ENCODE data around the gene GLCE. TPM values are rescaled to one million over a fixed set of nuclear protein-coding genes. Genes with fewer than 3 reads are reported as not detected.
"Not testable (repeated sequence)": the region's sequence is repeated elsewhere in the genome, so short reads cannot be mapped to it uniquely, and the experiment has no call there.

GLCE gene
- total RNA-seq, 4 donors from 2014 or later, result 11.6 to 20.3 (median 16.0) TPM

- Histone ChIP-seq H3K4me3 (no peak overlapping the region), H3K27ac (peak overlapping the region in 1 of 4 donors; percentile 64), H3K9me3 (no peaks in the 10 kb centered on the region), H3K36me3 (no peaks in the 10 kb centered on the region), H3K27me3 (no peaks in the 10 kb centered on the region), H3K4me1 (no peaks in the 10 kb centered on the region)
- 71% methylated on average over 6 to 7 of the region's 7 CpGs for WGBS, 2 donors
- TF ChIP-seq CTCF (IDR thresholded peaks at IDR 0.05), result no peak
- no peak for TF ChIP-seq POLR2A (IDR thresholded peaks at IDR 0.05)
- TF ChIP-seq EP300 (IDR thresholded peaks at IDR 0.05), result peak in 1 of 2 donors; percentile 48
- peak; percentile 29 to 54 for DNase-seq (ENCODE audit: low spot score in 2 of 2)
Measured at GRCh38 chr15:69290346-69291164, 130.1 kb downstream of the GLCE start.

GRCh38 chr15:69291651-69292050 lies 131.2 kb downstream of the GLCE start:
- H3K4me1 ChIP-seq; H3K4me3 ChIP-seq; H3K36me3 ChIP-seq; H3K27me3 ChIP-seq; H3K9me3 ChIP-seq; DNase-seq (ENCODE audit: low spot score in 2 of 2): not testable (repeated sequence)
- H3K27ac ChIP-seq, result peak overlapping the region in 1 of 4 donors; percentile 45
- WGBS, 2 donors, result 76 to 91% methylated on average over 7 to 10 of the region's 10 CpGs

- Histone ChIP-seq H3K9me3 (no peaks in the 10 kb centered on the region), H3K4me3 (no peak overlapping the region), H3K27me3 (peaks cover 0 to 15% of the 10 kb centered on the region in 2 donors), H3K36me3 (no peaks in the 10 kb centered on the region), H3K4me1 (no peaks in the 10 kb centered on the region), H3K27ac (no peak overlapping the region)
- TF ChIP-seq CTCF (IDR thresholded peaks at IDR 0.05) (no peak), EP300 (IDR thresholded peaks at IDR 0.05) (no peak), POLR2A (IDR thresholded peaks at IDR 0.05) (no peak)
- WGBS, 2 donors, result 83 to 89% methylated on average over 9 to 10 of the region's 10 CpGs
- DNase-seq (ENCODE audit: low spot score in 2 of 2), result no peak
Measured at GRCh38 chr15:69292826-69293420, 132.5 kb downstream of the GLCE start.

- 90 to 95% methylated on average over 11 of the region's 11 CpGs for WGBS, 2 donors
- Histone ChIP-seq H3K4me1 (peaks cover 0 to 8% (median under 1%) of the 10 kb centered on the region in 4 donors), H3K27me3 (peaks cover 0 to 24% of the 10 kb centered on the region in 2 donors), H3K9me3 (no peaks in the 10 kb centered on the region), H3K36me3 (no peaks in the 10 kb centered on the region), H3K27ac (no peak overlapping the region), H3K4me3 (no peak overlapping the region)
- DNase-seq (ENCODE audit: low spot score in 2 of 2), result no peak
- TF ChIP-seq EP300 (IDR thresholded peaks at IDR 0.05) (no peak), CTCF (IDR thresholded peaks at IDR 0.05) (no peak), POLR2A (IDR thresholded peaks at IDR 0.05) (no peak)
Measured at GRCh38 chr15:69293741-69294615, 133.5 kb downstream of the GLCE start.

- Histone ChIP-seq H3K9me3 (no peaks in the 10 kb centered on the region), H3K4me3 (no peak overlapping the region), H3K27me3 (peaks cover 0 to 45% of the 10 kb centered on the region in 2 donors), H3K4me1 (peaks cover 0 to 17% (median 7%) of the 10 kb centered on the region in 4 donors), H3K27ac (no peak overlapping the region), H3K36me3 (no peaks in the 10 kb centered on the region)
- TF ChIP-seq POLR2A (IDR thresholded peaks at IDR 0.05) (no peak), CTCF (IDR thresholded peaks at IDR 0.05) (no peak), EP300 (IDR thresholded peaks at IDR 0.05) (no peak)
- no peak for DNase-seq (ENCODE audit: low spot score in 2 of 2)
- 86 to 90% methylated on average over 6 of the region's 6 CpGs for WGBS, 2 donors
Measured at GRCh38 chr15:69296606-69297005, 136.2 kb downstream of the GLCE start.
